ENCODE data around the gene MAPK8IP3. TPM values are rescaled to one million over a fixed set of nuclear protein-coding genes. Genes with fewer than 3 reads are reported as not detected.
"Not testable (repeated sequence)": the region's sequence is repeated elsewhere in the genome, so short reads cannot be mapped to it uniquely, and the experiment has no call there.

The MAPK8IP3 gene
- total RNA-seq, 1 donor from 2014 or later = 84.5 TPM

DNA sequence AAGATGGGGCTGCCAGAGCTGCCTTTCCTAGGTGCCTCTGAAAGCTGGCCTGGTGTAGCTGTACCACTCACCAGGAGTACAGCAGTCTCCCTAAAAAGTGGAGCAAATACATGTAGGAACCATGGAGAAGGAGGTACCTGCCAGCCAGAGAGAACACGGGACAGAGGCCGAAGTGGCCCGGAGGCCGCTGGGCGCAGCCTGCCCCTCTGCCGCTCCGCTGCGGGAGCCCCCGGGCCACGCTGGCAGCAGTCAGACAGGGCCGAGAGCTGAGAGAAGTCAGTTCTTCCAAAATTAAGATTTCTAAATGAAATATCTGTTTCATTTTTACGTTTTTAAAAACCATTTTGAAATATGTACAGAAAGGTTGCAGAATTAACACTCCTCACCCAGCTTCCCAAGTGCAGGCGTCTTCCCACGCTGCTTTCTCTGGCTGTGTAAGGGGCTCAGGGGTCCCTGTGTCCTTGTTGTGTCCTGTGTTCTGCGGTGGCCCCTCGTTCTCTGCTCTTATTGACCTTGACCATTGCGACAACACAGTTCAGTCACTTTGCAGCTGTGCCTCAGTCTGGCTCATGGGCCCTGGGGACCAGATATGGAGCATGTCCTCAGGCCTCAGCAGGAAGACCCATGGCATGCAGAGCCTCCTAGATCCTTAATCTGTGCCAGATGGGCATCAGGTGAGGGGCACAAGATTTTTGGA, 5.0 kb downstream of the MAPK8IP3 start:
- no peak for DNase-seq

DNA sequence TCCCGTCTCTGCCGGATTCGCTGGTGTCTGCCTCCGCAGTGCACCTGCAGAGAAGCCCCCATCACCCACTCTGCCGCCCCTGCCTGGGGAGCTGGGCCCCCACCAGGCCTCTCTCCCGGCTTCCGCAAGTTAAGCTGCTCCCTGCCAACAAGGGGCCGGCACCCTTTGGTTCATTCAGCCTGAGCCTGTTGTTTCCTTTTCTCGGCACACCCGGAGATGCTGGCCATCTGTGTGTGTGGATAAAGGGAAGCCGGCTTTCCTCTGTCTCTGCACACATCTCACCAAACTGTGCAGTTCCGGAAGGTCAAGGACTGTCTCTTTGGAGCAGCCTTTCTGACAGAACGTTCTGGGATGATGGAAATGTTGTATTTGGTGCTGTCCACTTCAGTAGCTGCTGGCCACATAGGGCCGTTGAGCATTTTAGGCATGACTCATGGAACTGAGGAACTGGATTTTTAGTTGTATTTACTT, 6.8 kb downstream of the MAPK8IP3 start:
- no peak for DNase-seq

DNA sequence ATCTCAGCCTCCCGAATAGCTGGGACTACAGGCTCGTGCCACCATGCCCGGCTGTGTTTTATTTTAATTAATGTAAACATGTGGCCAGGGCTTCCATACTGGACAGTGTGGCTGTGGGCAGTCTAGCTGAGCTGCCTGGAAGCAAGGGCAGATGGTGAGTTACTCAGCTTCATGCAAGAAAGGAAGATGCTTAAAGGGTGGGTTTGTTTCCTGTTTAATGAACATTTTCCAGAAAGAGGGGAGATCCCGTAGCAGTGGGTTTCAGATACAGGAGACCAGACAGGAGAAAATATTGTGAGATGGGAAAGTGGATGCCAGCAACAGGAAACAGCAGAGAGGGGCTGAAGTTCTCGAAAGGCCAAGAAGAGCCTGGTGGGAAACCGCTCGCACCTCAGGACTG, 7.3 kb downstream of the MAPK8IP3 start:
- DNase-seq = no peak

DNA sequence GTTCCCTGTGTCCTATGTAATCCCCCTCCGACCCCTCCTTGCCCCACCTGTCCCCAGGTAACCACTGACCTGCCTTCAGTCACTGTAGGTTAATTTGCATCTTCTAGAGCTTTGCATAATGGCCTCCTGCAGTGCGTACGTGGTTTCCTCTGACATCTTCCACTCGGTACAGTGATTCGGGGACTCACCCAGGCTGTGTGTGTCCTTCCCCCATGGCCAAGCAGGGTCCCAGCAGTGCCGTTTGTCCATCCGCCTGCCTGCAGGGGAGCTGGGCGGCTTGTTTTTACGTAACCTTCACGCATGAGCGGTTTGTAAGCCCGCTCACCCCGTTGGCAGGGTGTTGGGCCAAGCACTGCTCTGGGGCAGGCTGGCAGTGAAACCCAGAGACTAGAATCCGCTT, 7.9 kb downstream of the MAPK8IP3 start:
- no peak for DNase-seq

DNA sequence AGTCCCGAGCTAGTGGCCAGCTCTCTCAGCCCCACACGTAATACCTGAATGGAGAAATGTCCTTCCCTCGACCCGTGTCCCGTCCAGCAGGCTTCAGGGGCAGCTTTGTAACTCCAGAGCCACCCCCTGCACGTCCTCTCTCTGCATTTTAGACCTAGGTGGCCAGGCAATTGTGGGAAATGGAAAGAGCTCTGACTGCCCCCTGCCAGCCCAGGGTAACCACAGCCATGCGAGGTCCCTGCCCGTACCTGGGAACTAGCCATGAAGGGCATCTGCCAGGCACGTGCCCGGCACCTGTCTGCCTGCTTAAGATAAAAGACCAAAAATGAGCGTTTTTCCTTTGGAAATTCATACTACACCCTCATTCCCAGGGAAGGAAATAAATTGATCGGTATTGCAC, 9.2 kb downstream of the MAPK8IP3 start:
- DNase-seq = no peak

DNA sequence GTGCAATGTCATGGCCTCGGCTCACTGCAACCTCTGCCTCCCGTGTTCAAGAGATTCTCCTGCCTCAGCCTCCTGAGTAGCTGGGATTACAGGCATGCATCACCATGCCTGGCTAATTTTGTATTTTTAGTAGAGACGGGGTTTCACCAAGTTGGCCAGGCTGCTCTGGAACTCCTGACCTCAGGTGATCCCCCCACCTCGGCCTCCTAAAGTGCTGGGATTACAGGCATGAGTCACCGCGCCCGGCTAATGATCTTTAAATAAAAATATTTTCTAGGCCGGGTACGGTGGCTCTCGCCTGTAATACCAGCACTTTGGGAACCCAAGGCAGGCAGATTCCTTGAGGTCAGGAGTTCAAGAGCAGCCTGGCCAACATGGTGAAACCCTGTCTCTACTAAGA, 12.2 kb downstream of the MAPK8IP3 start:
- DNase-seq = not testable (repeated sequence)

DNA sequence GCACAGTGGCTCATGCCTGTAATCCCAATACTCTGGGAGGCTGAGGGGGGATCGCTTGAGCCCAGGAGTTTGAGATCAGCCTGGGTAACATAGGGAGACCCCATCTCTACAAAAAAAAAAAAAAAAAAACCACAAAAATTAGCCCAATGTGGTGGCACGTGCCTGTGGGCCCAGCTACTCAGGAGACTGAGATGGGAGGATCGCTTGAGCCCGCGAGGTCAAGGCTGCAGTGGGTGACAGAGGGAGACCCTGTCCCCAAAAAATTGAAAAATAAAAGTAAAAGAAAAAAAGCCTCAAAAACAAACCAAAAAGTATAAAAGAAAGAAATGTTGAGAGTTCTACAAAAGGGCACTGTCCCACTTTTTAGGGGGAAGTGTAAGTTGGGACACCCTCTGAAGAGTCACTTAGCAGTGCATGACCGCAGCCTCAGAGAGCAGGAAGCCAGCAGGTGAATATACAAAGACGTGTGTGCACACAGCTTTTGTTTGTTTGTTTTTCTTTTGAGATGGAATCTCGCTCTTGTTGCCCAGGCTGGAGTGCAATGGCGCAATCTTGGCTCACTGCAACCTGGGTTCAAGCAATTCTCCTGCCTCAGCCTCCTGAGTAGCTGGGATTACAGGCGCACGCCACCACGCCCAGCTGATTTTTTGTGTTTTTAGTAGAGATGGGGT, 13.7 kb downstream of the MAPK8IP3 start:
- not testable (repeated sequence) for DNase-seq

DNA sequence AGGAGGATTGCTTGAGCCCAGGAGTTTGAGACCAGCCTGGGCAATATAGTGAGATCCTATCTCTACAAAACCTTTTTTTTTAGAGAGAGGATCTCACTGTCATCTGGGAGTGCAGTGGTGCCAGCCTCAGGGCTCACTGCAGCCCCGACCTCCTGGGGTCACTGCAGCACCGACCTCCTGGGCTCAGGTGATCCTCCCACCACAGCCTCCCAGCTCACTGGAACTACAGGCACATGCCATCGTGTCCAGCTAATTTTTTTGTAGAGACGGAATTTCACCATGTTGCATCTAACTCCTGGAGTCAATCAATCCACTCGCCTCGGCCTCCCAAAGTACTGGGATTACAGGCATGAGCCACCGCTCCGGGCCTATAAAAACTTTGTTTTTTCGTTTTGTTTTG, 15.4 kb downstream of the MAPK8IP3 start:
- no peak for DNase-seq

DNA sequence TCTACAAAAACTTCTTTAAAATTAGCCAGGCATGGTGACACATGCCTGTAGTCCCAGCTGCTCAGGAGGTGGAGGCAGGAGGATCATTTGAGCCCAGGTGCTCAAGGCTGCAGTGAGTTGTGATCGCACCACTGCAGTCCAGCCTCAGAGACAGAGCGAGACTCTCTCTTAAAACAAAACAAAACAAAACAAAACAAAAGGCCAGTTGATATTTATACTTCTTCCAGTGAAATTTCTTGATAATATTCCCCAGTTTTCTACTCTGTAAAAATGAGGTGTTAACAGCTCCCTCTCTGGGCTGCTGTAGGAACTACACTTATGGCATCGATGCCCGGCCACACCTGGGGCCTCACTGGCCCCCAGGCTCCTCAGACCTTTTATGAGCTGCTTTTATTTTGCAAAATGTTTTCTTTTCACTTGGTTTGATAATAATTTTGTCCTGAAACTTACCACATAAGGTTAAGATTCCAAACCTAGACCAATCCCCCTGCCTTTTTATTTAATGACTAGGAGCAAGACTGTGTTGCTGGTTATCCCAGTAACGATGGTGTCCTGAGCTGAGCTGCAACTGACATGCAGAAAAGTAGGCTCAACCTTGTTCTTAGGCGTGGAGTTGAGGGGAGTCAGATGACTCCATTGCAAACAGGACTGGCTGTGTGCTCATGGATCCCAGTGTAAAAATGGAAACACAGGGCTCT, 17.6 kb downstream of the MAPK8IP3 start:
- DNase-seq = no peak

DNA sequence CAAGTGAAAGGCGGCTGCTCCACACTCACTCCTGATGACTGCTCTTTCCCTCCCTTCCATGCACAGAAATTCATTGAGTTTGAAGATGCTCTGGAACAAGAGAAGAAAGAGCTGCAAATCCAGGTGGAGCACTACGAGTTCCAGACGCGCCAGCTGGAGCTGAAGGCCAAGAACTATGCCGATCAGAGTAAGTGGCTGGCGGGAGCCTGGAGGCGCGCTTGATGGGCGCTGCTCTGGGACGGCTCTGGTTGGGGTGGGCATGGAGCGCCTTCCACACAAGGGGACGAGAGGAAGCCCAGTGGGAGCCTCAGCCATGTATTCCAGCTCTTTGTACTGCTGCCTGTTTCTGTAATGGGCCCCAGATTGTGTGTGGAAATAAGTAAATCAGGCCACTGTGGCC, 18.5 kb downstream of the MAPK8IP3 start:
- DNase-seq = no peak

DNA sequence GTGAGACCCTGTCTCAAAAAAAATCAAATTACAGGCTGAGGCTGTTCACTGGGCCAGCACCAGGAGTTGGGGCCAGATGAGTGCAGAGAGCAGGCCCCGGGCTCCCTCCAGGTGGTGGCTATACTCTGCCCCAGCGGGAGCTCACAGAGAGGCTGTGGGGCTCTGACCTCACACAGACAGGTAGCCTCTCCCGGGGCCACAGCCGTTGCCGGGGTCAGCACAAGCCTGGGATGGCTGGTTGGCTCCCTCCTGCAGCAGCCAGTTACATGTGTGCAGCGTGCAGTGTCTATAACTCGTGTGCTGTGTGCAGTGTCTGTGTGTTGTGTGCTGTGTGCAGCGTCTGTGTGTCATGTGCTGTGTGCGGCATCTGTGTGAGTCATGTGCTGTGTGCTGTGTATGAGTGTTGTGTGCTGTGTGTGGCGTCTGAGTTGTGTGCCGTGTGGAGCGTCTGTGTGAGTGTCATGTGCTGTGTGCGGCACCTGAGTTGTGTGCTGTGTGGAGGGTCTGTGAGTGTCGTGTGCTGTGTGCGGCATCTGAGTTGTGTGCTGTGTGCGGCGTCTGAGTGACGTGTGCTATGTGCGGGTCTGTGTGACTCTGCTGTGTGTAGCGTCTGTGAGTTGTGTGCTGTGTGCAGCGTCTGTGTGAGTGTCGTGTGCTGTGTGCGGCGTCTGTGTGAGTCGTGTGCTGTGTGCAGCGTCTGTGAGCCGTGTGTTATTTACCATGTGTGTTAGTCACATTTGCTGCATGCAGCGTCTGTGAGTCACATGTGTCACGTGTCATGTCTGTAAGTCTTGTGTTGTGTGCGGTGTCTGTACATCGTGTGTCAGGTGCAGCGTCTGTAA, 20.9 kb downstream of the MAPK8IP3 start:
- DNase-seq = no peak

DNA sequence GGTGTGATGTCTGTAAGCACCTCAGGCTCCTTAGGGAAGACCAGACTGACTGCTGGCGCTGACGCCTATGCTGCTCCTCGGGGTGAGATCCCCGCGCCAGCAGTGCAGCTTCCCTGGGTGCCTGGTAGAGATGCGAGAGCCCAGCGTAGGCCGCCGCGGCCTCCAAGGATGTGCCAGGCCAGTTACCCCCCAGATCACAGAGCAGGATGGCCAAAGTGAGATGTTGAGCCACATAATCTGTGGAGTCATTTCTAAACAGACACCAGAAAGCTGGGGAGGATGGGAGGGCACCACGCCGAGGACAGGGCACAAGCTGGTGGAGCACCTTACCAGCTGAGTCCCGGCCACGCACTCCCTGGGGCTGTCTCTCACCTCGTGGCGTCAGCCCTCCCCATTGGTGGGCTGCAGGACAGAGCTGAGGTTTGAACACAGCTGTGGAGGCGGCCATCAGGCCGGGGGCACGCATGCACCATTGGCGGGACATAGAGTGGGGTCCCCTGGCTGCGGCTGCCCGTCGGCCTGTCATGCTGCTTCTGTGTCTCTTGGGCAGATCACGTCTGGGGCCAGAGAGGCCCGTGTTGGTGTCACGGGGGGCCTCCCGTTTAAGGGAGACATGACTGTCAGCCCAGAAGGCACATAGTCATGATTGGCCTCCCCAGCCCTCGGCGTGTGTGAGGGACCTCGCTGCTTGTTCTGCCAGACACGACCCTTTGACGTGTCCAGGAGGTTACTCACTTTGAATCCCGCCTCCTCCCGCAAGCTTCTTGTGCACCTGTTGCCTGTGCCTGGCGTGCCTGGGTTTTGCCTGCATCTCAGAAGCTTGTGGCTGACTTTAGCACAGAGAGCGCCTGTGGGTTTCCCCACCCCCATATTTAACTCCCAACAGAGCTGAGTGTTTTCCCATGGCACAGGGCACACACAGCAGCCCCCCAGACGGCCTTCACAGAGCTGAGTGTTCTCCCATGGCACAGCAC, 21.9 kb downstream of the MAPK8IP3 start:
- no peak for DNase-seq

DNA sequence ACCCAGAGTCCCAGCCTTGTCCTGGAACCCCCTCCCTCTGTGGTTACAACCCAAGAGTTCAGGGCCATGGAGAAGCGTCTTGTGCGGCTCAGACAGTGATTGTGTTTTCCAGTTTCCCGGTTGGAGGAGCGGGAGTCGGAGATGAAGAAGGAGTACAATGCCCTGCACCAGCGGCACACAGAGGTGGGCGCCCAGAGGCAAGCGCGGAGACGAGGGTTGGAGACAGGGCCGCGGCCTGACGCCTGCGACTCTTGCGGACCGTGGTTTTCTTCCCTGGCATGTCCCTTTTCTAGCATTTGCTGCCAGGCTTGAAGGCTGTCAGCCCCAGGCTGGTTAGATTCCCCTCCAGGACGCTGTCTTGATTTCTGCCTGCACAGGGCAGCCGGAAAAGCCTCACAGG, 23.0 kb downstream of the MAPK8IP3 start:
- no peak for DNase-seq

DNA sequence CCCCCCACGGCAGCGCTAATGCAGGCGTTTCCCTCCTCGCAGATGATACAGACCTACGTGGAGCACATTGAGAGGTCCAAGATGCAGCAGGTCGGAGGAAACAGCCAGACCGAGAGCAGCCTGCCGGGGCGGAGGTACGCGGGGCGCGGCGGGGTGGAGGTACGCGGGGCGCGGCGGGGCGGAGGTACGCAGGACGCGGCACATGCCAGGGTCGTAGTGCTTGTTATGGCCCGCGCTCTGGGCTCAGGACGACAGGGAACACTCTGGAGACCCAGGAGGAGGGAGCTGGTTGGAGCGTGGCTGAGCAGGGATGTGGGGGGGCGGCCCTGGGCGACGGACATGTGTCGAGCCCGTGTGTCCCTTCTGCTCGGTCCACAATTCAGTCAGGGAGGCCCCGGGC, 23.4 kb downstream of the MAPK8IP3 start:
- DNase-seq = no peak

DNA sequence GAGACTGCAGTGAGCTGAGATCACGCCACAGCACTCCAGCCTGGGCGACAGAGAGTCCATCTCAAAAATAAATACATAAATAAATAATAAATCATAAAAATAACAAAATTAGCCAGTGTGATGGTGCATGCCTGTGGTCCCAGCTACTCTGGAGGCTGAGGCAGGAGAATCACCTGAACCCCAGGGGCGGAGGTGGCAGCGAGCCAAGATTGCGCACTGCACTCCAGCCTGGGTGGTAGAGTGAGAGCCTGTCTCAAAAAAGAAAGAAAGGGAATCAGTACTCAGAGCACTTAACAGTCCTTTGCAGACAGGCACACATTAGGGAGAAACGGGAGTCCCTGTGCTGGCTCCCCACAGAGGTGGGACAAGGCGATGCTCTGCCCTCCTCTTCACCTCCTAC, 25.1 kb downstream of the MAPK8IP3 start:
- DNase-seq = no peak

DNA sequence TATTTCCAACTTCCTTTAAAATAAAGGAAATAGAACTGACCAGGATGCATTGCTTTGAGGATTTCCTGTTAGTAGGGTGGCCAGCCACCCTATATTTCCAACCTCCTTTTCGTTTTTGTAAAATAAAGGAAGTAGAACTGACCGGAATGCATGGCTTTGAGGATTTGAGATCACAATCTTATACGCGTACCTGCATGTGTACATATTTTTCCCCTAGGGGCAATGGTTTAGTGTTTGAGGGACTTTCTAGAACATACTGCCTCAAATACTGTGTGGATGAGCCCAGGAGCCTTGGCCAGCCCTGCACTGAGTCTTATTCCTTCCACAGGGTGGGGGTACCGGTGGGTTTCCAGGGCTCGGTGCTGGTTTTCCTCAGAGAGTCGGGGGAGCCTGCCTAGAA, 25.6 kb downstream of the MAPK8IP3 start:
- no peak for DNase-seq

DNA sequence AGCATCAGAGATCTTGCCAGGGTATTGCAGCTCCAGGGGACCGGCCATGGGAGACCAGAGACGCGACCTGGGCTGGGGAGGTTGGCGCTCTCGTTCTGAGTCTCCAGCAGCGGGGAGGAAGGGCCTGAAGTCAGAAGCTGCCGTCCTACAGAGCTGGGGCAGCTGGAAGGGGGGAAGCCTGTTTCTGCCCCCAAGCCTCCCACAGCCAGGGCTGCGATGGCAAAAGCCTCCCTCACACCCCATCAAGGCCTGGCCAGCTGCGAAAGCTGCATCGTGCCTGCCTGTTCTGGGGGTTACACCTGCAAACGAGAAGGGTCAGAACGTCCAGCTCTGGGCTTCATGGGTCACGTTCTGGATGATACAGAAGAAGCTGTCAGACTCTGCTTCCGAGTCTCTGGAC, 26.1 kb downstream of the MAPK8IP3 start:
- DNase-seq = no peak

DNA sequence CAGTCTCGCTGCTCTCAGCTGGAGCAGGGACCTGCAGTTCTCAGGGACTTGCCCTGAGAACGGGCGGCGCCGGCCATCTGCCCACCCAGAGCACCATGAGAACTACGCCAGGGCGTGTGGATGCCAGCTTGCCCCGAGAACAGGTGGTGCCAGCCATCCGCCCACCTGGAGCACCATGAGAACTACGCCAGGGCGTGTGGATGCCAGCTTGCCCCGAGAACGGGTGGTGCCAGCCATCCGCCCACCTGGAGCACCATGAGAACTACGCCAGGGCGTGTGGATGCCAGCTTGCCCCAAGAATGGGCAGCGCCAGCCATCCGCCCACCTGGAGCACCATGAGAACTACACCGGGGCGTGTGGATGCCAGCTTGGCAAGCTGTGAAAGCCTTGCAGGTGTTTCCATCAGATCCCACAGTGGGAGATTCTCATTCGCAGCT, 26.6 kb downstream of the MAPK8IP3 start:
- not testable (repeated sequence) for DNase-seq

DNA sequence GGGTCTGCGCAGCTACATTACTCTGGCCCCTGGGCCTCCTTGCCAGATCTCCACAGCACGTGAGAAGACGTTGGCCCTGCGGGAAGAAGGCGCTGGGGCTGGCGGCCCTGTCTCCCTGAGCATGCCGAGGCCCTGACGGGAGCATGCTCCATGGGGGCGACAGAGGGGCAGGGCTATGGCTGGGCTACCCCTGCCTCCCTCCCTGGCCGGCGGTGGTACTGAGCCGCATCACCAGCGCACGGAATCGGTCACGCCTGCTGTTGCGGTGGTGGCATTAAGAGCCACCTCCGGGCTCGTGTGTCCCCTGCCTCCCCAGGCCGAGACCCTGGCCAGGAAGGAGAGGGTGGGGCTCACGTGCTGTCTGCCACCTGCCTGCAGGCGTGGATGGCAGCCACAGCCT, 28.1 kb downstream of the MAPK8IP3 start:
- no peak for DNase-seq

DNA sequence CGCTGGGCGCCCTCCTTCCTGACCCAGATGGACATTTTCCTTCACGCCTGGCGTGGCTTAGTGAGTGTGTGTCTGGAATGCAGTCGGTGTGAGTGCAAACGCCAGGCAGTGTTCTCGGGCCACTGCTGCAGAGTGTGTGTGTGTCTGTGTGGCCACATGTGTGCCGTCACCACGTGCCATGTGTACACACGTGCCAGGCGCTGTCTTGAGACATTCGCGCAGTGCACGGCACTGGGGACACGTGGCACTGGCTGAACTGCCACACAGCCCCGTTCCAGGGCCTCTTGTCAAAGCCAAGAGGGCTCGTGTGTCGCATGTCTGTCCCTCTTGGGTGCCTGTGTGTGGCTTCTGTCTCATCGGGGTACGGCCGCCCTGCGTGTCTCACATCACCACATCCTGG, 28.8 kb downstream of the MAPK8IP3 start:
- no peak for DNase-seq

DNA sequence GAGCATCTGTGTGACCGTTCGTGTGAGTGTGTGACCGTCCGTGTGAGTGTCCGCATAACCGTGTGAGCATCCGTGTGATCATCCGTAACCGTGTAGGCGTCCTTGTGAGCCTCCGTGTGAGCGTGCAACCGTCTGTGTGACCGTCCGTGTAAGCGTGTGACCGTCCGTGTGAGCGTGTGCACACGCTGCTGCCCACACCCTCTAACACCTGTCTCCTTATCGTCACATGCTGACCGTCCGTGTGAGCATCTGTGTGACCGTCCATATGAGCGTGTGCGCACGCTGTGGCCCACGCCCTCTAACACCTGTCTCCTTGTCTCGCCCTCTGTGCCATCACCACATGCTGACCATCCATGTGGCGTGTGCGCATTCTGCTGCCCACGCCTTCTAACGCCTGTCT, 34.2 kb downstream of the MAPK8IP3 start:
- no peak for DNase-seq
